ENCODE measurements around the gene CENPK. TPM values are rescaled to one million over a fixed set of nuclear protein-coding genes. Genes with fewer than 3 reads are reported as not detected.

Gene CENPK
- total RNA-seq, 1 experiment from 2014 or later, result 46.0 TPM

DNA sequence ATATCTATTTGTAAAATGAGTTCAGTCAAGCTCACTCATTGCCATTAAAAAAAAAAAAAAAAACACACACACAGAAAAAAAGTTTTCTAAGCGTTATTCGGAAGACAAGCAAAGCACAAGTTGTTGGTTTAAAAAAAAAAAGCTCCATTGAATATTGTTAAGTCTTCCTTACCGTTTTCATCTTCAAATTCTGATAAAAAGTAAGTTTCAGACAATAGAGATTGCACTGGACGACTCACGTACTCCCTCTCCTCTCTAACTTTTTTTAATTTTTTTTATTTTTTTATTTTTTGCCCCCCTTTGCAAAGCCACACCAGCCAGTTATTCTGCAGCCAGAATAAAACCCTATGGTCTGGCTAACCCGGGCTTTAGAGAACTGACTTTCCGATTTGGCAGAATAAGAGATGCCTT, 81.8 kb downstream of the CENPK start:
- Histone ChIP-seq H3K56ac (ENCODE audit: insufficient read length, low read depth, low read length) (no peak overlapping the region), H2BK120ac (ENCODE audit: low read depth, low read length, poor library complexity, severe bottlenecking) (no peak overlapping the region), H3K23me2 (ENCODE audit: insufficient read length, low read depth, low read length, poor library complexity, severe bottlenecking) (peaks cover 18% of the 10 kb centered on the region), H4K5ac (ENCODE audit: insufficient read length, low read depth, low read length) (no peak overlapping the region), H3K14ac (ENCODE audit: insufficient read depth, low read length) (no peak overlapping the region), H2BK5ac (ENCODE audit: insufficient read length, low read length) (no peak overlapping the region), H3K79me2 (ENCODE audit: insufficient read depth, low read length) (no peaks in the 10 kb centered on the region), H4K91ac (ENCODE audit: insufficient read length, low read depth, low read length) (no peak overlapping the region), H3K9ac (ENCODE audit: extremely low read depth, insufficient read length, low read length) (no peak overlapping the region), H2BK12ac (ENCODE audit: insufficient read length, low read depth, low read length) (no peak overlapping the region), H3K27ac (ENCODE audit: insufficient read length, low read depth, low read length) (no peak overlapping the region), H3K4ac (ENCODE audit: low read depth, low read length) (no peak overlapping the region), H3K9me3 (ENCODE audit: control insufficient read depth, low read depth, low read length) (no peaks in the 10 kb centered on the region), H3K4me1 (ENCODE audit: insufficient read depth, low read length) (no peaks in the 10 kb centered on the region; the same call in 1 of the 2 replicates), H3K23ac (ENCODE audit: insufficient read length, low read depth, low read length) (no peak overlapping the region), H2AFZ (ENCODE audit: low read length) (peak overlapping the region; percentile 65), H2BK15ac (ENCODE audit: low read depth, low read length) (no peak overlapping the region), H3K79me1 (ENCODE audit: insufficient read depth, low read depth, low read length, poor library complexity, severe bottlenecking) (no peaks in the 10 kb centered on the region), H3T11ph (ENCODE audit: low read length) (no peak overlapping the region), H4K8ac (replicated peaks; ENCODE audit: insufficient read length, low read depth, low read length) (no peak overlapping the region), H3K27me3 (ENCODE audit: insufficient read depth, low read length) (no peaks in the 10 kb centered on the region; the same call in 1 of the 2 replicates), H2AK5ac (ENCODE audit: insufficient read length, low read length) (no peak overlapping the region), H3K4me2 (ENCODE audit: insufficient read depth, insufficient read length, low read length) (peak overlapping the region; percentile 74), H4K20me1 (ENCODE audit: control insufficient read depth, insufficient read depth, insufficient read length) (no peaks in the 10 kb centered on the region), H3K18ac (ENCODE audit: insufficient read length, low read depth, low read length) (no peak overlapping the region), H2BK20ac (ENCODE audit: low read depth, low read length, poor library complexity, severe bottlenecking) (no peak overlapping the region)
- no peaks in the 10 kb centered on the region for H3K27me3 Mint-ChIP-seq (ENCODE audit: low read depth)
- peaks cover 20% of the 10 kb centered on the region in 2 experiments for H3K4me1 Mint-ChIP-seq
- peak overlapping the region; percentile 59 to 95 (median 90); a peak in 6 of 7 replicates for H3K27ac Mint-ChIP-seq
- no peak for TF ChIP-seq CTCF (conservative IDR thresholded peaks at IDR 0.05)
- no peak for DNase-seq
- H3K36me3 Mint-ChIP-seq (ENCODE audit: insufficient read depth in 1 of 3, low read depth in 3 of 3), result no peaks in the 10 kb centered on the region
- no CpG with 5 or more reads among the region's 7 CpGs for WGBS (ENCODE audit: extremely low coverage, insufficient read length, low lambda C conversion rate)
- H3K9me3 Mint-ChIP-seq, result no peaks in the 10 kb centered on the region; a peak in 2 of 5 replicates
- H3K4me3 Mint-ChIP-seq, result no peak overlapping the region; a peak in 2 of 5 replicates
